Measurements from ENCODE around the gene PCCA.

DNA sequence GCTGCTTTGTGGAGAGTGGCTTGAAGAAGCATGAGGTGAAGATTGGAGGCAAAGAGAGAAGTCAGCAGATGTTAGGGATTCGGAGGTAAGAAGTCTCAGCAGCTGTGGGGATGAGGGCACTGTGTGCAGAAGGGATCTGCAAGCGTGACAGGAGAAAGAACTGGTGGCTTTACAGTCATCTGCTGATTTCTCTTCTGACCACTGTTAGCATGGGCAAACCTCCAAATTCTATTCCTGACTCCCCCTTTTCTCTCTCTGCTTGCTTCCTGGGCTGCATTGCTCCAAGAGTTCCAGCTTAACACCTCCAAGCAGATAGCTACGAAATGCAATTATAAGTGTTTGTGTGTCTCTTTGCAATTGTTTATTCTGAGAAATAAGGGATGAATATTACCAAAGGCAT, 340.1 kb downstream of the PCCA start:
- TF ChIP-seq, protein P1, sequence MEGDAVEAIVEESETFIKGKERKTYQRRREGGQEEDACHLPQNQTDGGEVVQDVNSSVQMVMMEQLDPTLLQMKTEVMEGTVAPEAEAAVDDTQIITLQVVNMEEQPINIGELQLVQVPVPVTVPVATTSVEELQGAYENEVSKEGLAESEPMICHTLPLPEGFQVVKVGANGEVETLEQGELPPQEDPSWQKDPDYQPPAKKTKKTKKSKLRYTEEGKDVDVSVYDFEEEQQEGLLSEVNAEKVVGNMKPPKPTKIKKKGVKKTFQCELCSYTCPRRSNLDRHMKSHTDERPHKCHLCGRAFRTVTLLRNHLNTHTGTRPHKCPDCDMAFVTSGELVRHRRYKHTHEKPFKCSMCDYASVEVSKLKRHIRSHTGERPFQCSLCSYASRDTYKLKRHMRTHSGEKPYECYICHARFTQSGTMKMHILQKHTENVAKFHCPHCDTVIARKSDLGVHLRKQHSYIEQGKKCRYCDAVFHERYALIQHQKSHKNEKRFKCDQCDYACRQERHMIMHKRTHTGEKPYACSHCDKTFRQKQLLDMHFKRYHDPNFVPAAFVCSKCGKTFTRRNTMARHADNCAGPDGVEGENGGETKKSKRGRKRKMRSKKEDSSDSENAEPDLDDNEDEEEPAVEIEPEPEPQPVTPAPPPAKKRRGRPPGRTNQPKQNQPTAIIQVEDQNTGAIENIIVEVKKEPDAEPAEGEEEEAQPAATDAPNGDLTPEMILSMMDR (IDR thresholded peaks at IDR 0.05): no peak
- TF ChIP-seq POLR2AphosphoS5 (IDR thresholded peaks at IDR 0.05): no peak
